GM06990 (cell line): ENCODE measurements around the gene CREBL2.
"Not testable (repeated sequence)": the region's sequence is repeated elsewhere in the genome, so short reads cannot be mapped to it uniquely, and the experiment has no call there.

Experiments
- DNase-seq: peaks from one replicate; pipeline ENCODE4 v3.0.0-alpha.2; 2011; ENCODE audit not compliant: insufficient read length; ENCODE audit errors: extremely low read depth
- H3K27me3 ChIP-seq: replicated peaks from 2 replicates; pipeline ENCODE4 v1.6.0; 2011; ENCODE audit warnings: low read length; ENCODE audit not compliant: control insufficient read depth, insufficient read depth
- H3K36me3 ChIP-seq: 2 replicates; pipeline ENCODE4 v1.5.1; 2011; ENCODE audit warnings: low read length; ENCODE audit not compliant: control insufficient read depth, insufficient read depth
- H3K4me3 ChIP-seq: replicated peaks from 2 replicates; pipeline ENCODE4 v1.5.1; 2011; ENCODE audit warnings: low read depth, mild to moderate bottlenecking, control low read depth, low read length
- TF ChIP-seq, protein P1 (sequence below): IDR thresholded peaks from 2 replicates; pipeline ENCODE4 v1.5.1; 2011; ENCODE audit warnings: low read length, control low read depth, mild to moderate bottlenecking, inconsistent platforms; ENCODE audit not compliant: insufficient read depth, poor library complexity, severe bottlenecking

The CREBL2 gene

GRCh38 chr12:12648951-12649650 is 37.4 kb downstream of the CREBL2 start:
- no peak for DNase-seq
- no peaks in the 10 kb centered on the region for H3K27me3 ChIP-seq
- TF ChIP-seq, protein P1, sequence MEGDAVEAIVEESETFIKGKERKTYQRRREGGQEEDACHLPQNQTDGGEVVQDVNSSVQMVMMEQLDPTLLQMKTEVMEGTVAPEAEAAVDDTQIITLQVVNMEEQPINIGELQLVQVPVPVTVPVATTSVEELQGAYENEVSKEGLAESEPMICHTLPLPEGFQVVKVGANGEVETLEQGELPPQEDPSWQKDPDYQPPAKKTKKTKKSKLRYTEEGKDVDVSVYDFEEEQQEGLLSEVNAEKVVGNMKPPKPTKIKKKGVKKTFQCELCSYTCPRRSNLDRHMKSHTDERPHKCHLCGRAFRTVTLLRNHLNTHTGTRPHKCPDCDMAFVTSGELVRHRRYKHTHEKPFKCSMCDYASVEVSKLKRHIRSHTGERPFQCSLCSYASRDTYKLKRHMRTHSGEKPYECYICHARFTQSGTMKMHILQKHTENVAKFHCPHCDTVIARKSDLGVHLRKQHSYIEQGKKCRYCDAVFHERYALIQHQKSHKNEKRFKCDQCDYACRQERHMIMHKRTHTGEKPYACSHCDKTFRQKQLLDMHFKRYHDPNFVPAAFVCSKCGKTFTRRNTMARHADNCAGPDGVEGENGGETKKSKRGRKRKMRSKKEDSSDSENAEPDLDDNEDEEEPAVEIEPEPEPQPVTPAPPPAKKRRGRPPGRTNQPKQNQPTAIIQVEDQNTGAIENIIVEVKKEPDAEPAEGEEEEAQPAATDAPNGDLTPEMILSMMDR, result no peak
- no peaks in the 10 kb centered on the region for H3K36me3 ChIP-seq
- H3K4me3 ChIP-seq, result no peak overlapping the region

GRCh38 chr12:12651752-12652151 is 40.1 kb downstream of the CREBL2 start:
- Histone ChIP-seq H3K36me3 (no peaks in the 10 kb centered on the region), H3K27me3 (no peaks in the 10 kb centered on the region), H3K4me3 (no peak overlapping the region)
- TF ChIP-seq, protein P1, result no peak
- DNase-seq, result no peak

GRCh38 chr12:12652704-12653103 is 41.0 kb downstream of the CREBL2 start:
- not testable (repeated sequence) for H3K36me3 ChIP-seq, DNase-seq, H3K27me3 ChIP-seq

DNA sequence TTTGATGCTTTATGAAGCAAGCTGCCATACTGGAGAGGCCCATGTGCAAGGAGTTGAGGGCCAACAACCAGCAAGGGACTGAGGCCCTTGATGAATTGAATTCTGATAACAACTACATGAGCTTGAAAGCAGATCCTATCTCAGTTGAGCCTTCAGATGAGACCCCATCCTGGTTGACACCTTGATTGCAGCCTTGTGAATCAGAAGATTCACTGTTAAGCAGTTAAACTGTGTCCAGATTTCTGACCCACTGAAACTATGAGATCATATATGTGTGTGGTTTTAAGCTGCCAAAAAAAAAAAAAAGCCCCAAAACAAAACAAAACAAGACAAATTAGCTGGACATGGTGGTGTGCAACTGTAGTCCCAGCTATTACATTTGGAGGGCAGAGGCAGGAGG is 42.2 kb downstream of the CREBL2 start:
- no peaks in the 10 kb centered on the region for H3K36me3 ChIP-seq
- no peak overlapping the region for H3K4me3 ChIP-seq
- DNase-seq, result no peak
- TF ChIP-seq, protein P1, result no peak
- H3K27me3 ChIP-seq, result no peaks in the 10 kb centered on the region

More at GRCh38 chr12:12652704-12653103, 41.0 kb downstream of the CREBL2 start:
- not testable (repeated sequence) for H3K4me3 ChIP-seq

DNA sequence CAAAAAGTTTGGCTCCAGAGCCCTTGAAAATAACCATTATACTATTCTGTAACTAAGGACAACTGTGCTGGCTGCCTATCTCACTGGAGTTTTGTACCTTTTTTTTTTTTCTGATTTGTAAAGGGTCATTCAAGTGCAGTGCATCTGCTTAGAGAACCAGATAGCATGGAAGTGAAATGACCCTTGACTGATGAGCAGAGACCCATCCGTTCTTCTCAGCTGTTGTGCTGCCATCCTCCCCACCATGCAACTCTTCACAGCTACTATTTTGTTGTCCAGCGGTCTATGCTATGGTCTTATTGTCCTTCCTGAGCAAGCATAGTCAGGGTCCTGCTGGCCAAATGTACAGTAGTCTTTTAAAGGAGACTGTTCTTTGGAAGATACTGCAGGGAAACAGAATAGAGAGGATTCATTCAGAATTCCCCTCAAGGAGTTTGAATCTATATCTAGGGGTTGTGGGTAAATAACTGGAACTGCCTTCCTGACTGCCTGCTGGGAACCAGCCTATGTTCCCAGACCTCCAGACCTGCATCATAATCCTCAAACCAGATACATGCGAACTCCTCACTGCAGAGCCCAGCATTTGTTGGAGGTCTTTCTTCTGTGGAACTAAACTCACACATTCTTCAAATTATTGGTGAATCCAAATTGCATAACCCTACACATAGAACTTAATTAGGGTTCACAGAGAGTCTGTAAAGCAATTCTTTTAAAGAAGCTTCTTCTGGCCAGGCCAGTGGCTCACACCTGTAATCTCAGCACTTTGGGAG is 43.2 kb downstream of the CREBL2 start:
- Histone ChIP-seq H3K36me3 (no peaks in the 10 kb centered on the region), H3K4me3 (no peak overlapping the region), H3K27me3 (no peaks in the 10 kb centered on the region)
- DNase-seq, result no peak
- TF ChIP-seq, protein P1, result no peak

DNA sequence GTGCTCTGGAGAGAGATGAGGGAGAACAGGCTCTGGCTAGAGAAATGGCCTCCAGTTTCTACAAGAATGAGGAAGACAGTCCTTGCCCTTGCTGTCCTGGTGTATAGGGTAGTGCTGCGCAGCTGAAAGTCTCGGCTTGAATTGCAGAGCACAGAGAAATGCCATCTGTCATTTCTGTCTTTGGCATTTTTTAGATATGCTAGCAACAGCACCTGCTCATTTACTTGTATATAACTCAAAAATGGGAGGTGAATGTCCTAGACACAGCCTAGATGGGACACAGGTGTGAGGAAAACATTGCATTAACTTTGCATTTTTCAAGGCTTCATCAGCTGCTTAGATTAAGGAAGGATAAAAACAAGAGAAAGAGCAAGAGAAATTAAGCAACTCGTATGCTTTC is 48.5 kb downstream of the CREBL2 start:
- TF ChIP-seq, protein P1, result no peak
- no peak for DNase-seq
- no peaks in the 10 kb centered on the region; the same call in 1 of the 2 replicates for H3K36me3 ChIP-seq
- no peak overlapping the region for H3K4me3 ChIP-seq
- H3K27me3 ChIP-seq, result no peaks in the 10 kb centered on the region
